ENCODE data around the gene LIFR.

GRCh38 chr5:38573521-38573920, 17.1 kb upstream of the LIFR start:
- TF ChIP-seq ZNF274 (IDR thresholded peaks at IDR 0.05; ENCODE audit: low read depth, low read length) (no peak), CTCF (IDR thresholded peaks at IDR 0.05 in 2 of 3, conservative IDR thresholded peaks at IDR 0.05 in 1 of 3; ENCODE audit: borderline replicate concordance in 1 of 3, insufficient read depth in 1 of 3, low read depth in 2 of 3, low read length in 2 of 3) (no peak), ZBTB33 (IDR thresholded peaks at IDR 0.05; ENCODE audit: extremely low read depth, insufficient replicate concordance, low read length) (no peak), RAD21 (IDR thresholded peaks at IDR 0.05; ENCODE audit: low read depth) (no peak), POLR2A (IDR thresholded peaks at IDR 0.05; ENCODE audit: borderline replicate concordance, extremely low read depth, insufficient read depth, insufficient read length) (no peak), EZH2phosphoT487 (IDR thresholded peaks at IDR 0.05; ENCODE audit: borderline replicate concordance) (no peak)

Measured in HCT116 (cell line).